Right forelimb (tissue), 1 donor: ENCODE results near the gene CCDC136.

Experiments used
- DNase-seq: peaks from one replicate; pipeline ENCODE4 v3.0.0-alpha.2; 2018

The CCDC136 gene

DNA sequence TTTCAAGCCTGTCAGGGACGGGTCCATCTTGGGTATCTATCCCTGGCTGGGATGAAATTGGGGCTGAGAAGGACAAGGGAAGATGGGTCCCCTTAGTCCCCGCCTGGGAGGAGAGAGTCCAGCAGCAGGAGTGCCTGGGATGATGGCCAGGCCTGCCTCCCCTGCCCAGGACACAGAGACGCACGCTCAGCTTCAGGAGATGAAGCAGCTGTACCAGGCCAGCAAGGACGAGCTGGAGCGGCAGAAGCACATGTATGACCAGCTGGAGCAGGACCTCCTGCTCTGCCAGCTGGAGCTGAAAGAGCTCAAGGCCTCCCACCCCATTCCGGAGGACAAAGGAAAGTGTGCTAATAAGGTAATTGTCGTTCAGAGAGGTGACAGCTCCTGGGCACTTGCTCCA lies 15.4 kb downstream of the CCDC136 start:
- peak; percentile 56 for DNase-seq

DNA sequence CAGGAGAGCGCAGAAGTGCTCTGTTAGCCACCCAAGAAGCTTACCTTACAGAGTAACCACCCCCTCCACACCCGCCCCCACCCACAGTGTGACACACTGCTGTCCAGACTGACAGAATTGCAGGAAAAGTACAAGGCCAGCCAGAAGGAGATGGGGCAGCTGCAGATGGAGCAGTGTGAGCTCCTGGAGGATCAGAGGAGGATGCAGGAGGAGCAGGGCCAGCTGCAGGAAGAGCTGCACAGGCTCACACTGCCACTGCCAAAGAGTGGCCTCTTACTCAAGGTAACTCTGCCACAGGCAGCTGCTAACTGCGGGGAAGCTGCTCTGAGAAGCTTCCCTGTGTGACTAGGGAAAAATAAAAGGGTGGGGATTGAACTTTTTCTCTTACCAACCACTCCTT lies 17.6 kb downstream of the CCDC136 start:
- DNase-seq = peak; percentile 40

DNA sequence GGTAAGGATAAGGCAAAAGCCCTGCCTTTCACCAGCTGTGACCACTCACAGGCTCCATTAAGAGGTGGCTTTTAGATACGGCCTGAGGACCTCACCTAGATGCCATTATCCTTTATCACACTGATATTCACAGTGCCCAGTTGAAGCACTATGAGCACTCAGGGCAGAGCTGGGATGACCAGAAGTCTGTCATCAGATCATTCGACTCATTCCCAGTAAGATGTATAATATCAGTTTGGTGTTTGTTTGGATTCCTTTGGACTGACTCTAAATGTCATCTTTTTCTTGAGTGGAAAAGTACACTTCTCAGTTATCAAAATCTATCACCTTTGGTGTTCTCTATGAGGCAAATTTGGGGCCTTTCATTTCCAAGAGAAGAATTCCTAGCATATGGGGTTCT lies 18.7 kb downstream of the CCDC136 start:
- no peak for DNase-seq

DNA sequence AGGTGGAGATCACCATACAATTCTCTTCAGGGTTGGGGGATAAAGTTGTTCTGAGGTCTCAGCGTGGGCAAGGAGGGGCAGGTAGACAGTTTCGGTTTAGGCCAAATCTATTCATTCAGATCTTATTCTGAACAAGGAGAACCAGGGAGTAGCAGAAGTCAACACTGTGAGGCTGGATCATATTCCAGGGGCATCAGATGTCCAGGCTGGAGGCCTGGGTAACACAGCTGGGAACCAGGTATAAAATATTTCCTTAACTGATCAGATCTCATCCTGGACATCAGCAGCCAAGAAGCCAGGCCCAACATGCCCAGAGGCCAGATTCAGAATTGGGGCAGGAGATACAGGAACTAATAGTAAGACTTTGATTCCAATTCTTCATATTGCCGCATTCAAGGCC lies 19.2 kb downstream of the CCDC136 start:
- DNase-seq = no peak

GRCh38 chr7:128811631-128812430 lies 20.1 kb downstream of the CCDC136 start:
- DNase-seq = peak; percentile 32

DNA sequence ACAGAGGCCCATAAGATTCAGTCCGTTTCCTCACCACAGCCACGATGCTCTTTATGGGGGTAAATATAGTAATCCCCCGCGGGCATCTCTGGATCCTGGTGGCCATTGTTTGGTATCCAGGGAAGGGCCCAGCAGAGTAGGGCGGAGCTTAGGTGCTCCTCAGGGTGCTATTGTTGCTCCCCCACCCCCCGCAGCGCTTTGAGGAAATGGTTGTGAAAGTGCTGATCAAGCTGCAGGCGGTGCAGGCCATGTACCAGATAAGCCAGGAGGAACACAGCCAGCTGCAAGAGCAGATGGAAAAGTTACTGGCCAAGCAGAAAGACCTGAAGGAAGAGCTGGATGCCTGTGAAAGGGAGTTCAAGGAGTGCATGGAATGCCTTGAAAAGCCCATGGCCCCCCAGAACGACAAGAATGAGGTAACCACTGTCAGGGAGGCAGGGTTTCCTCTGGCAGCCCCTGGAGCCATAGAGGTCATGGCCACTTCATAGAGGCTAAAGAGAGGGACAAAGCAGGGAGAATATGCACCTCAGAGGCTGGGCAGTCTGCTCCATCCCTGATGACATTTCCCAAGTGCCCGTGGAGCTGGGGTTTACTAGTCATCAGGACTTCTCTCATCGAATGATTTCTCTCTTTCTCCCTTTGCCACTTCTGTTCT lies 20.9 kb downstream of the CCDC136 start:
- no peak for DNase-seq

DNA sequence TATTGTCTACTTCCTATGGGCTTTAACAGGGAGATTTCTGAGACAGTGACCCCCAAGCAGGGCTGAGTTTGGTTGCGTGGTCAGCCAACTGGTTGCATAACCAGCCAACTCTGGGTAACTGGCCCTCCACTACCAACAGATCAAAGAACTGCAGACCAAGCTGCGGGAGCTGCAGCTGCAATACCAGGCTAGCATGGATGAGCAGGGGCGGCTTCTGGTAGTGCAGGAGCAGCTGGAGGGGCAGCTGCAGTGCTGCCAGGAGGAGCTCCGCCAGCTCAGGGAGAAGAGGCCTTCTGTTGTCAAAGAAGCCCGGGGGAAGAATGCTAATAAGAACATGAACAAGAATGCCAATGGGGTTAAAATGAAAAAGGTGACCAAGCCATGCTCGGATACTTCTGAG lies 22.7 kb downstream of the CCDC136 start:
- no peak for DNase-seq

DNA sequence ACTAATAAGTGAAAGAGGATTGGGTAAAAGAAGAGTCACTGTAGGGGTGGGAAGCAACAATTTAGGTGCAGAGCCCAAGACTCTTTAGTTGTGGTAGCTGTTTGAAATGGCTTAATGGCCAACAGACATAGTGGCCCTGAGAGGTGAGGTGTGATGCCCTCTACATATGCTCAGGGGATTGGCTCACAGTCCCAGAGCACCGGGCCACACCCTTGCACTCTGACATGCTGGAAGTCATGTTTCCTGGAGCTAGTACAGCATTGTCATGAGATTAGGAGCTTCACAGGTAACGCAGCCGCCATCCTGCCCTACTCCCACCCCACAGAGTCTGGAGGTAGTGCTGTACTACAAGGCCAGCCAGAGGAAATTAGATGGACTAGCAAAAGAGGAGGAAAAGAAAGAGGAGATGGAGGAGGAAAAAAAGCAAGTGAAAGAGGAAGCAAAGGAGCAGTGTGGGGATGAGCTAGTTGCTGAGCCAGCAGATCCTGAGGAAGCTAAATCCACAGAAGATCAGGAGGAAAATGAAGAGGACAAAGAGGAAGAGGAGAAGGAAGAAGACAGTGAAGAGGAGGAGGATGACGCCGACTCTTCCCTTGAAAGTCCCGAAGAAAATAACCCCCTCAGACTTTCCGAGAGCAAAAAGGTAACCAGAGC lies 23.6 kb downstream of the CCDC136 start:
- no peak for DNase-seq

DNA sequence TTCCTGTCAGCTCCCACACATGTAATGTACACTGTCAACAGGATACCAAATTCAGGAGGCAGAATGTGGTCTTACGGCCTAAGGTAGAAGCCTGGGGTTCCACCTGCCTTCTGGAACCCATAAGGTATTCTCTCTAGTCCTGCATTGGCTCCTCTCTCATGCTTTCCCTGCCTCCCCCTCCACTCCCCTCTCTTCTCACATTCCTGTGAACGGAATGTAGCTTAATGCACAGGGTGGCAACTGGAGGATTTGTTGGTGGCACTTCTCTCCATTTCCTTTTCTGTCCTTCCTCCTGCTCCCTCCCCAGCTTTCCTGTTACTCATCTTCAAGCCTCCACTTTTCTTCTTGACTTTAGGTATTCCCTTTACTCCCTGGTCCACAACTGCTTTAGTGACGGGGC lies 26.9 kb downstream of the CCDC136 start:
- DNase-seq = no peak

DNA sequence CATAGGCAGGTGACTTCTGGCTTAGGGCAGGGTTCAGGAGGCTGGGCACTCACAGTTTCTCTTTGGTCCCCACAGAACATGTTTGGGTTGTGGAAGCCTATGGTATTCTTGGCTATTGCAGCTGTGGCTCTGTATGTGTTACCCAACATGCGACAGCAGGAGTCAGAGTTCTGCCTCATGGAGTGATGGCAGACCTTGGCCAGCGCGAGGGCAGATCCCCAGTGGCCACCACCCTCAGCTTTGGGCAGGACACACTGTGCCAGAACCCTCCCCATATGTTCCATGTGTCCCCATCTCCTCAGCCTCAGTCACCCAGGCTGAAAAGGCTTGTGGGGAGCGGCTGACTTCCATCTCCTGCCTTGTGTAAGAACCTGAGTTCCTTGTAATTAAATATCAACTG lies 30.0 kb downstream of the CCDC136 start:
- DNase-seq = no peak

DNA sequence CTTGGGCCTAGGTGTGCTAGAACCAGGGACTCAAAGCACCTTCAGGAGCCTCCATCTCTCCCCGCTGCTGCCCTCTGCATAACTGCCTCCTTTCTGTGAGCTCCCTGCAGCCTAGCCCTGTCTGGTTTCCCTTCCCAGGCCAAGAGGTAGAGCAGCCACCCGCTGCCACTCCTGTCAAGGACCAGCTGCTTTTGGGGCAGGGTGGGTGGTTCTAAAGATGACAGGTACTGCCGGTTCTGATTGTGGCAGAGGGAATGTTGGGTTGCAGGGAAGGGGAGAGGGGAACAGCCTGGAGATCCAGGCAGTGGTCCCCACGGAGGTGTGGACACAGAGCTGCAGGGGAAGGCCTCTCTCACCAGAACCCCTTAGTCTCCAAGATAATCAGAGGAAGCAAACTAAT lies 34.7 kb downstream of the CCDC136 start:
- DNase-seq = no peak

- DNase-seq = no peak
These were observed 35.1 kb downstream of the CCDC136 start for GRCh38 chr7:128826916-128827247.

- DNase-seq = no peak
These were observed 35.6 kb downstream of the CCDC136 start for GRCh38 chr7:128827248-128827958.

GRCh38 chr7:128827971-128828711 lies 36.4 kb downstream of the CCDC136 start:
- DNase-seq = no peak

DNA sequence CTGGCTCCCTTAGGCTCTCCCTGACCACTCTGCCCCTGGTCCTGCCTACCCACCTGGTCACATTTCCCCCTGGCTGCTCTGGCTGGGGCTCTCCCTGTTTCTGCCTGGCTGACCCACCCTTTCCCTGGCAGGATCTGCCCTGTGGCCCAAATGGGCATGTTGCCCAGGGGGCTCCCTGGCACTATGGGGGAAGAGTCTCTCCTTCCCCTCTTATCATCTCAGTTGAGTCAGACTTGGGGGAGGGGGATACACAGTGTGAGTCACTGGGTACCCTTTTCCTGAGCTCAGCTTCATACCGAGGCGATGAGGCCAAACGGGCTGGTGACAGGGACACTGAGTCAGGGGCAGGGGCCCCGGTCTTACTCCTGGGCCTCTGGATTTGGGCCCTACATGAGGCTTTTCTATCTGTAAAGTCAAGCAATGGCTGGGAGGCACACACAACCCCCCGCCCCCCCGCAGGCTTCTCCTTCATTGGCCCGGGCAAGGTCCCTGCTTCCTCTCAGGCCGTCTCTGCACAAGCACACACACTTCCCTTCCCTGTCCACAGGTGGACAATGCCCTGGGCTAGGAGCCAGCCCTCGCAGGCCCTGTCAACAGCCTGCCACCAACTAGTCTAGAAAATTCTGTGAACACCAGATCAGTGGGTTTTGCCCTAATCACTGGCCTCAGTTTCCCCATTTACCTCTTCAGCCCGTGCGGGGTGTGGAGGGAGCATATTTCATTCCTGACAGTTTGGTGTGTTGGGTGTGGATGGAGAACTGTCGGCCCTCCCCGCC lies 37.8 kb downstream of the CCDC136 start:
- no peak for DNase-seq

DNA sequence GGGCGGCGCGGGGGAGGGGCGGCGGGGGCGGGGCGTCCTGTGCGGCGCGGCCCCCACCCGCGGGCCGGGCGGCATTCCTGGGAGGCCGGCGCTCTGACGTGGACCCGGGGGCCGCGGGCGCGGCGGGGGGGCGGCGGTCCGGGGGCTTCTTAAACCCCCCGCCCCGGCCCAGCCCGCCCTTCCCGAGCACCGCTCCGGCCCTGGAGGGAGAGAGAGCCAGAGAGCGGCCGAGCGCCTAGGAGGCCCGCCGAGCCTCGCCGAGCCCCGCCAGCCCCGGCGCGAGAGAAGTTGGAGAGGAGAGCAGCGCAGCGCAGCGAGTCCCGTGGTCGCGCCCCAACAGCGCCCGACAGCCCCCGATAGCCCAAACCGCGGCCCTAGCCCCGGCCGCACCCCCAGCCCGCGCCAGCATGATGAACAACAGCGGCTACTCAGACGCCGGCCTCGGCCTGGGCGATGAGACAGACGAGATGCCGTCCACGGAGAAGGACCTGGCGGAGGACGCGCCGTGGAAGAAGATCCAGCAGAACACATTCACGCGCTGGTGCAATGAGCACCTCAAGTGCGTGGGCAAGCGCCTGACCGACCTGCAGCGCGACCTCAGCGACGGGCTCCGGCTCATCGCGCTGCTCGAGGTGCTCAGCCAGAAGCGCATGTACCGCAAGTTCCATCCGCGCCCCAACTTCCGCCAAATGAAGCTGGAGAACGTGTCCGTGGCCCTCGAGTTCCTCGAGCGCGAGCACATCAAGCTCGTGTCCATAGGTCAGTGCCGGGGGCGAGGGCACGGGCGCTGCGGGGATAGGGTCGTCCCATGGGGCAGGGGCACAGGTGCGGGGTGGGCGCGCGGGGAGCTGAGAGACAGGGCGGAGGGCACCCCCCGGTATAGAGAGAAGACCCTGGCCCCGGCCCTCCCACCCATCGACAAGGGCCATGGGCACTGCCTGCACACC lies 38.7 kb downstream of the CCDC136 start, which contains the start of gene FLNC:
Gene FLNC, plus strand, starts transcription at position 176 of the 947 bp plus-strand sequence. Its CDS starts 232 bp downstream, at position 408.
- peak; percentile 85 for DNase-seq

- peak; percentile 92 for DNase-seq
These were observed 39.6 kb downstream of the CCDC136 start for GRCh38 chr7:128831178-128831993.

DNA sequence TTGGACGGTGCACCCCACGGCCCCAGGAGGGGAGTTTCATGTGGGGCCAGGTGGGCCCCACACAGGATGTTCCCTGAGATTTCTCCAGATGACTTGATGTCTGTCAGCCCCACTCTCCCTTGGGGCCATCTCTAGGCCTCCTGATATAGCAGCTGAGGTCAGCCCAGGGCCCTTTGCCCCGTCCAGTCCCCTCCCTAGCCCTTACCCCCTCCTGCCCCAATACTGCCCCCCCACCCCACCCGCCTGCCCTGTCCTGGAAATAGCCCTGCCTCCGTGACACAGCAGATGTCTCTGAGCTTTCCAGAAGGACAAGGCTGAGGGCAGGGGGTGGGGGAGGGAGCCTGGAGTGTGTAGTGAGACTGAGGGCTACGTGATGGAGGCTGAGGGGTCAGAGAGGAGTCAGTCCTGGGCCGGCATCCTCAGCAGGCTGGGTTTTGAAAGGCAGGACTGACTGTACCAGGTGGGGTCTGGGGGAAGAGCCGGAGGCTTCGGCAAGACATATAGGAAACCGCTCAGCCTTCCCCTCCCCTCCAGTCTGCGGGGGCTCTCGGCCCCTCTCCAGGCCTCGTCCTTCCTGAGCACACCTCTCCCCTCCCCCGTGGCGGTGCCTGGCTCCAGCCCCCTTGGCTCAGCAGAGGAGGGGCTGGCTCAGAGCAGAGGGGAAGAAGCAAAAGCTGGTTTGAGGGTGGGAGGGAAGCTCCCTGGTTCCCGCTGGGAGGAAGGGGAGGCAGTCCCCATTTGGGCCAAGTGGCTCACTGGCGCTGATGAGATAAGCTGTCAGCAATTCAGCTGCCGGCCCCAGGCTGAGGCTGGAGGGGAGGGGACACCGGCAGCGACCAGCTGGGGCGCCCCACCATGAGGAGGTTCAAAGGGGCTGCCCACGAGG lies 40.5 kb downstream of the CCDC136 start:
- DNase-seq = peak; percentile 88

DNA sequence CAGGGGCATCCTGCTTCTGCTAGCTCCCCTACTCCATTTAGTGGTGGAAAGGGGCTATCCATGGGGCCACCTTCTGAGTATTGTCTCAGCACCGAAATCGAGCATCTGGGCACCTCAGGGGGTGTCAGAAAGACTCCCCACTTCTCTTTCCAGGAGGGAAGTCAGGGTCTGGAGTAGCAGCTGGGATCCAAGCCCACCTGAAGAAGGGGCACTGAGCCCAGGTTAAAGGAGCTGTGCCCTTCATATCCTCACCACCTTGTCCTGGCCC lies 41.0 kb downstream of the CCDC136 start:
- DNase-seq = no peak
